HepG2 (cell line): Measurements from ENCODE around the gene CHCHD6. TPM values are rescaled to one million over a fixed set of nuclear protein-coding genes. Genes with fewer than 3 reads are reported as not detected.

Experiments
- CBX1 ChIP-seq: IDR thresholded peaks from one replicate; pipeline ENCODE4 v1.6.1; 2016; ENCODE audit warnings: antibody characterized with exemption, low read depth
- DZIP1 ChIP-seq: sonication (generic); formaldehyde crosslinking; IDR thresholded peaks from 2 replicates; pipeline ENCODE4 v1.5.0; 2020; ENCODE audit warnings: mild to moderate bottlenecking, missing genetic modification reagents
- MZF1 ChIP-seq: sonication (generic); formaldehyde crosslinking; IDR thresholded peaks from 2 replicates; pipeline ENCODE4 v1.8.1; 2023; ENCODE audit warnings: mild to moderate bottlenecking, missing genetic modification reagents, borderline replicate concordance
- NR2F2 ChIP-seq: IDR thresholded peaks from 2 replicates; pipeline ENCODE4 v1.6.1; 2012; ENCODE audit warnings: low read depth, inconsistent platforms, borderline replicate concordance
- RBFOX2 ChIP-seq: fragments of 200-400 bp; formaldehyde crosslinking; IDR thresholded peaks from 2 replicates; pipeline ENCODE4 v1.6.1; 2017; ENCODE audit warnings: low read depth, mild to moderate bottlenecking, low read length
- ZFP90 ChIP-seq: sonication (generic); formaldehyde crosslinking; IDR thresholded peaks from 2 replicates; pipeline ENCODE4 v1.8.0; 2022; ENCODE audit warnings: missing genetic modification reagents, mild to moderate bottlenecking, inconsistent platforms, borderline replicate concordance
- ZFY ChIP-seq: sonication (generic); formaldehyde crosslinking; IDR thresholded peaks from 2 replicates; pipeline ENCODE4 v1.4.0; 2020; ENCODE audit warnings: missing genetic modification reagents
- ZNF136 ChIP-seq: sonication (generic); formaldehyde crosslinking; IDR thresholded peaks from 2 replicates; pipeline ENCODE4 v1.8.1; 2022; ENCODE audit warnings: low read depth, mild to moderate bottlenecking, moderate library complexity, missing genetic modification reagents
- ZNF496 ChIP-seq: sonication (generic); formaldehyde crosslinking; IDR thresholded peaks from 2 replicates; pipeline ENCODE4 v1.8.1; 2023; ENCODE audit warnings: mild to moderate bottlenecking, moderate library complexity, missing genetic modification reagents; ENCODE audit not compliant: insufficient replicate concordance
- ZNF501 ChIP-seq: sonication (generic); formaldehyde crosslinking; IDR thresholded peaks from 2 replicates; pipeline ENCODE4 v1.5.1; 2020; ENCODE audit warnings: mild to moderate bottlenecking, moderate library complexity, missing genetic modification reagents
- ZNF883 ChIP-seq: sonication (generic); formaldehyde crosslinking; IDR thresholded peaks from 2 replicates; pipeline ENCODE4 v1.5.1; 2020; ENCODE audit warnings: mild to moderate bottlenecking, missing genetic modification reagents; ENCODE audit errors: not compliant biosample characterization
- polyA plus RNA-seq, 8 experiments: library from polyadenylated mRNA; depleted of rRNA in 3 of 8; stranded (reverse) in 7 of 8; unstranded in 1 of 8; fragments of >200 nt; fragmentation: Illumina TruSeq in 4 of 8; extraction: Trizol in 4 of 8; gene quantifications; 2 replicates each; pipeline versions ENCODE4 v1.2.1 to v1.2.3, GENCODE V29; 2011 to 2016; ENCODE audit warnings: low read depth in 4 of 8, missing spikeins in 1 of 8, mixed read lengths in 1 of 8; ENCODE audit not compliant: insufficient read depth in 1 of 8
- total RNA-seq, 5 experiments: library from RNA; depleted of rRNA; stranded (reverse); fragments of >200 nt; fragmentation: Illumina TruSeq; extraction: Trizol; gene quantifications; 2 replicates each; pipeline ENCODE4 v1.2.3, GENCODE V29; 2016; ENCODE audit warnings: low read depth in 1 of 5
- TF ChIP-seq, protein P1 (sequence below): sonication (generic); formaldehyde crosslinking; IDR thresholded peaks from 2 replicates; pipeline ENCODE4 v1.4.0; 2020; ENCODE audit warnings: missing genetic modification reagents
- TF ChIP-seq, protein P2 (sequence below): sonication (generic); formaldehyde crosslinking; IDR thresholded peaks from 2 replicates; pipeline ENCODE4 v1.8.1; 2022; ENCODE audit warnings: low read depth, mild to moderate bottlenecking, missing genetic modification reagents

Gene CHCHD6
- total and polyA plus RNA-seq, 2 of the 13 experiments (the other 11 are each of a cell fraction or from before 2014, with no cell fraction given), result 20.3 to 20.8 TPM

- TF ChIP-seq DZIP1 (CRISPR knock-in tag) (no peak), ZNF501 (CRISPR knock-in tag) (no peak), MZF1 (CRISPR knock-in tag) (no peak), RBFOX2 (peak; percentile 92), ZFP90 (CRISPR knock-in tag) (no peak), ZFY (peak; percentile 98), ZNF883 (CRISPR knock-in tag) (peak; percentile 87), ZNF136 (CRISPR knock-in tag) (no peak), NR2F2 (no peak), ZNF496 (no peak), CBX1 (no peak)
- TF ChIP-seq, protein P1, sequence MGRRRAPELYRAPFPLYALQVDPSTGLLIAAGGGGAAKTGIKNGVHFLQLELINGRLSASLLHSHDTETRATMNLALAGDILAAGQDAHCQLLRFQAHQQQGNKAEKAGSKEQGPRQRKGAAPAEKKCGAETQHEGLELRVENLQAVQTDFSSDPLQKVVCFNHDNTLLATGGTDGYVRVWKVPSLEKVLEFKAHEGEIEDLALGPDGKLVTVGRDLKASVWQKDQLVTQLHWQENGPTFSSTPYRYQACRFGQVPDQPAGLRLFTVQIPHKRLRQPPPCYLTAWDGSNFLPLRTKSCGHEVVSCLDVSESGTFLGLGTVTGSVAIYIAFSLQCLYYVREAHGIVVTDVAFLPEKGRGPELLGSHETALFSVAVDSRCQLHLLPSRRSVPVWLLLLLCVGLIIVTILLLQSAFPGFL (CRISPR knock-in tag), result no peak
- TF ChIP-seq, protein P2, sequence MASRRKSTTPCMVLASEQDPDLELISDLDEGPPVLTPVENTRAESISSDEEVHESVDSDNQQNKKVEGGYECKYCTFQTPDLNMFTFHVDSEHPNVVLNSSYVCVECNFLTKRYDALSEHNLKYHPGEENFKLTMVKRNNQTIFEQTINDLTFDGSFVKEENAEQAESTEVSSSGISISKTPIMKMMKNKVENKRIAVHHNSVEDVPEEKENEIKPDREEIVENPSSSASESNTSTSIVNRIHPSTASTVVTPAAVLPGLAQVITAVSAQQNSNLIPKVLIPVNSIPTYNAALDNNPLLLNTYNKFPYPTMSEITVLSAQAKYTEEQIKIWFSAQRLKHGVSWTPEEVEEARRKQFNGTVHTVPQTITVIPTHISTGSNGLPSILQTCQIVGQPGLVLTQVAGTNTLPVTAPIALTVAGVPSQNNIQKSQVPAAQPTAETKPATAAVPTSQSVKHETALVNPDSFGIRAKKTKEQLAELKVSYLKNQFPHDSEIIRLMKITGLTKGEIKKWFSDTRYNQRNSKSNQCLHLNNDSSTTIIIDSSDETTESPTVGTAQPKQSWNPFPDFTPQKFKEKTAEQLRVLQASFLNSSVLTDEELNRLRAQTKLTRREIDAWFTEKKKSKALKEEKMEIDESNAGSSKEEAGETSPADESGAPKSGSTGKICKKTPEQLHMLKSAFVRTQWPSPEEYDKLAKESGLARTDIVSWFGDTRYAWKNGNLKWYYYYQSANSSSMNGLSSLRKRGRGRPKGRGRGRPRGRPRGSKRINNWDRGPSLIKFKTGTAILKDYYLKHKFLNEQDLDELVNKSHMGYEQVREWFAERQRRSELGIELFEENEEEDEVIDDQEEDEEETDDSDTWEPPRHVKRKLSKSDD (CRISPR knock-in tag), result no peak
Measured at GRCh38 chr3:126654571-126655383, 49.3 kb upstream of the CHCHD6 start, which contains the start of gene TXNRD3 (continued).
